ENCODE results near the gene SLC39A7. TPM values are rescaled to one million over a fixed set of nuclear protein-coding genes. Genes with fewer than 3 reads are reported as not detected.

SLC39A7 gene
- total and polyA plus RNA-seq, 12 donors: 25.8 to 178 (median 53.1) TPM

DNA sequence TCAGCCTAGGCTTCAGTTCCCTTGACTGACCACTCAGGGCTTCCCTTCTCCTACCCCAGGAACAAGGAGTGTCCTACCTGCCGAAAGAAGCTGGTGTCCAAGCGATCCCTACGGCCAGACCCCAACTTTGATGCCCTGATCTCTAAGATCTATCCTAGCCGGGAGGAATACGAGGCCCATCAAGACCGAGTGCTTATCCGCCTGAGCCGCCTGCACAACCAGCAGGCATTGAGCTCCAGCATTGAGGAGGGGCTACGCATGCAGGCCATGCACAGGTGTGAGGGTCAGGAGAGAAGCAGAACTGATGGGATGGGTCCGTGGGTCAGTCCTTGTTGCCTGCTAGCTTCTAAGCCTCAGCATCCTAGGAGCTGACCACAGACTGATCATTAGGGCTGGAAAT lies 9.2 kb downstream of the SLC39A7 start:
- H3K27me3 ChIP-seq: peaks cover 0 to 16% (median 0%) of the 10 kb centered on the region in 7 donors
- H3K27ac ChIP-seq: no peak overlapping the region
- H3K9me3 ChIP-seq: no peaks in the 10 kb centered on the region
- no peak overlapping the region for H3K4me3 ChIP-seq
- TF ChIP-seq, protein P1, sequence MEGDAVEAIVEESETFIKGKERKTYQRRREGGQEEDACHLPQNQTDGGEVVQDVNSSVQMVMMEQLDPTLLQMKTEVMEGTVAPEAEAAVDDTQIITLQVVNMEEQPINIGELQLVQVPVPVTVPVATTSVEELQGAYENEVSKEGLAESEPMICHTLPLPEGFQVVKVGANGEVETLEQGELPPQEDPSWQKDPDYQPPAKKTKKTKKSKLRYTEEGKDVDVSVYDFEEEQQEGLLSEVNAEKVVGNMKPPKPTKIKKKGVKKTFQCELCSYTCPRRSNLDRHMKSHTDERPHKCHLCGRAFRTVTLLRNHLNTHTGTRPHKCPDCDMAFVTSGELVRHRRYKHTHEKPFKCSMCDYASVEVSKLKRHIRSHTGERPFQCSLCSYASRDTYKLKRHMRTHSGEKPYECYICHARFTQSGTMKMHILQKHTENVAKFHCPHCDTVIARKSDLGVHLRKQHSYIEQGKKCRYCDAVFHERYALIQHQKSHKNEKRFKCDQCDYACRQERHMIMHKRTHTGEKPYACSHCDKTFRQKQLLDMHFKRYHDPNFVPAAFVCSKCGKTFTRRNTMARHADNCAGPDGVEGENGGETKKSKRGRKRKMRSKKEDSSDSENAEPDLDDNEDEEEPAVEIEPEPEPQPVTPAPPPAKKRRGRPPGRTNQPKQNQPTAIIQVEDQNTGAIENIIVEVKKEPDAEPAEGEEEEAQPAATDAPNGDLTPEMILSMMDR (IDR thresholded peaks at IDR 0.05): no peak
- ATAC-seq (no peak), DNase-seq (no peak)
- intact Hi-C loops (cut with DNase I): loop anchor here in 4 of 10 donors (1.0 to 10.0 kb wide), 4 partner anchors 16 to 1035 kb away; partner anchors contain the start of genes AGPAT1 (in 1 of the 4) and RNF5 (in 1 of the 4)
- WGBS, 2 donors: 93 to 94% methylated on average over 10 of the region's 10 CpGs
- peaks cover 0 to 31% (median 11%) of the 10 kb centered on the region in 9 donors for H3K36me3 ChIP-seq
- peaks cover 6 to 52% (median 31%) of the 10 kb centered on the region in 9 donors for H3K4me1 ChIP-seq

DNA sequence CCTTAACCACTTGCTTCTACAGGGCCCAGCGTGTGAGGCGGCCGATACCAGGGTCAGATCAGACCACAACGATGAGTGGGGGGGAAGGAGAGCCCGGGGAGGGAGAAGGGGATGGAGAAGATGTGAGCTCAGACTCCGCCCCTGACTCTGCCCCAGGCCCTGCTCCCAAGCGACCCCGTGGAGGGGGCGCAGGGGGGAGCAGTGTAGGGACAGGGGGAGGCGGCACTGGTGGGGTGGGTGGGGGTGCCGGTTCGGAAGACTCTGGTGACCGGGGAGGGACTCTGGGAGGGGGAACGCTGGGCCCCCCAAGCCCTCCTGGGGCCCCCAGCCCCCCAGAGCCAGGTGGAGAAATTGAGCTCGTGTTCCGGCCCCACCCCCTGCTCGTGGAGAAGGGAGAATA lies 10.5 kb downstream of the SLC39A7 start:
- H3K4me3 ChIP-seq: no peak overlapping the region
- ATAC-seq (no peak), DNase-seq (no peak)
- intact Hi-C loops (cut with DNase I): loop anchor here in 1 of 10 donors (5.0 kb wide), 1 partner anchor 36 kb away; no protein-coding TSS in a partner anchor
- H3K4me1 ChIP-seq: peaks cover 6 to 45% (median 25%) of the 10 kb centered on the region in 9 donors
- 83 to 88% methylated on average over 15 to 17 of the region's 17 CpGs for WGBS, 2 donors
- no peaks in the 10 kb centered on the region for H3K9me3 ChIP-seq
- peaks cover 0 to 16% (median 0%) of the 10 kb centered on the region in 7 donors for H3K27me3 ChIP-seq
- H3K27ac ChIP-seq: no peak overlapping the region
- TF ChIP-seq, protein P1 (IDR thresholded peaks at IDR 0.05): no peak
- H3K36me3 ChIP-seq: peaks cover 0 to 31% (median 11%) of the 10 kb centered on the region in 9 donors

GRCh38 chr6:33211666-33212422 lies 11.2 kb downstream of the SLC39A7 start:
- DNase-seq (no peak), ATAC-seq (no peak)
- TF ChIP-seq, protein P1 (IDR thresholded peaks at IDR 0.05): no peak
- Histone ChIP-seq H3K4me3 (no peak overlapping the region), H3K4me1 (peaks cover 6 to 45% (median 25%) of the 10 kb centered on the region in 9 donors), H3K27ac (no peak overlapping the region), H3K27me3 (peaks cover 0 to 16% (median 0%) of the 10 kb centered on the region in 7 donors), H3K36me3 (peaks cover 0 to 31% (median 11%) of the 10 kb centered on the region in 9 donors), H3K9me3 (no peaks in the 10 kb centered on the region)
- 83 to 87% methylated on average over 18 of the region's 18 CpGs for WGBS, 2 donors
- intact Hi-C loops (cut with DNase I): loop anchor here in 1 of 10 donors (5.0 kb wide), 1 partner anchor 35 kb away; no protein-coding TSS in a partner anchor

- Histone ChIP-seq H3K27me3 (peaks cover 0 to 16% (median 0%) of the 10 kb centered on the region in 7 donors), H3K4me1 (peaks cover 2 to 35% (median 21%) of the 10 kb centered on the region in 9 donors), H3K27ac (peak overlapping the region in 6 of 10 donors; percentile 13 to 72 (median 50)), H3K36me3 (peaks cover 0 to 31% (median 11%) of the 10 kb centered on the region in 9 donors), H3K9me3 (no peaks in the 10 kb centered on the region), H3K4me3 (peak overlapping the region; percentile 37 to 70 (median 55))
- intact Hi-C loops (cut with DNase I): loop anchor here in 1 of 10 donors (5.0 kb wide), 1 partner anchor 34 kb away; no protein-coding TSS in a partner anchor
- WGBS, 2 donors: 3 to 5% methylated on average over 6 of the region's 6 CpGs
- ATAC-seq: no peak
- TF ChIP-seq, protein P1 (IDR thresholded peaks at IDR 0.05): no peak
- no peak for DNase-seq
Observed at GRCh38 chr6:33212857-33213165, 12.1 kb downstream of the SLC39A7 start.

All from heart right ventricle (tissue), 16 donors.